Lower leg skin (tissue), 4 donors: ENCODE results near the gene MRPL50. TPM values are rescaled to one million over a fixed set of nuclear protein-coding genes. Genes with fewer than 3 reads are reported as not detected.

Experiments used
- DNase-seq, 2 donors: peaks; one replicate each; pipeline ENCODE4 v3.0.0-alpha.2; 2019; ENCODE audit warnings: low spot score in 2 of 2
- H3K4me3 ChIP-seq: fragments of 200-600 bp; sonication (generic); 2 replicates; pipeline ENCODE4 v1.5.1; 2017; ENCODE audit warnings: mild to moderate bottlenecking, low read depth; ENCODE audit not compliant: poor library complexity, severe bottlenecking
- CTCF ChIP-seq, 3 donors: fragments of 450-650 bp; IDR thresholded peaks; one replicate each; pipeline ENCODE4 v1.5.1; 2016; ENCODE audit warnings: antibody characterized with exemption in 3 of 3, mild to moderate bottlenecking in 3 of 3, moderate library complexity in 2 of 3
- POLR2A ChIP-seq, 2 donors: fragments of 450-650 bp; IDR thresholded peaks; one replicate each; pipeline ENCODE4 v1.6.1; 2016 to 2017; ENCODE audit warnings: antibody characterized with exemption in 2 of 2, mild to moderate bottlenecking in 1 of 2, moderate library complexity in 1 of 2
- WGBS, 2 donors: methylation state at CpG; one replicate each; pipeline ENCODE4 v1.1.5; 2018; 5-methylcytosine and 5-hydroxymethylcytosine counted together
- intact Hi-C: fragments of 100-400 bp; cut with DNase I; formaldehyde crosslinking; loops from one replicate; pipeline ENCODE4 v1.15.0; 2023; ENCODE audit warnings: low total_unique reads
- total RNA-seq, 4 donors: library from RNA; depleted of rRNA; stranded (reverse); fragments of >200 nt; gene quantifications; one replicate each; pipeline ENCODE4 v1.1.0, GENCODE V29; 2016

MRPL50 gene
- total RNA-seq, 4 donors from 2014 or later = 3.8 to 9.3 (median 7.5) TPM

GRCh38 chr9:101366038-101366756 is 32.2 kb downstream of the MRPL50 start:
- 51 to 62% methylated on average over 5 of the region's 5 CpGs for WGBS, 2 donors
- TF ChIP-seq POLR2A (IDR thresholded peaks at IDR 0.05) (no peak), CTCF (IDR thresholded peaks at IDR 0.05) (no peak)

DNA sequence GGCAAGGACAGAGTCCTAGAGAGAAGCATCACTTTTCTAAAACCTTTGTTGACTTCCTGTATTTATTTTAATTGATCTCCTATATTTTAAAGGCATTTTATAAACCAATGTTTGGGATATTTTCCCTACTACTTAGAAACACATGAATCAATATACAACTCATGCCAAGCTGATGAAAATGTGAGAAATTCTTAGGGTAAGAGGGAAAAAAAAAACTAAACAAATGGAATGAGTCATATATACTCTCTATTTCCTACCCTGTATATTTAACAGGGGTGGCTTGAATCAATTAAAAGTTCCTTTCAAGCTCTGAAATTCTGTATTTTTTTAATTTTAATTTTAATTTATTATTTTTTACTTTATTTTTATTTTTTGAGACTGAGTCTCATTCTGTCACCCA is 33.2 kb downstream of the MRPL50 start:
- TF ChIP-seq CTCF (IDR thresholded peaks at IDR 0.05) (no peak), POLR2A (IDR thresholded peaks at IDR 0.05) (no peak)
- intact Hi-C loops = no loop called here
- DNase-seq = no peak
- no peak overlapping the region for H3K4me3 ChIP-seq

More at GRCh38 chr9:101366038-101366756, 32.2 kb downstream of the MRPL50 start:
- no peak for DNase-seq
- intact Hi-C loops = no loop called here
- H3K4me3 ChIP-seq = no peak overlapping the region

DNA sequence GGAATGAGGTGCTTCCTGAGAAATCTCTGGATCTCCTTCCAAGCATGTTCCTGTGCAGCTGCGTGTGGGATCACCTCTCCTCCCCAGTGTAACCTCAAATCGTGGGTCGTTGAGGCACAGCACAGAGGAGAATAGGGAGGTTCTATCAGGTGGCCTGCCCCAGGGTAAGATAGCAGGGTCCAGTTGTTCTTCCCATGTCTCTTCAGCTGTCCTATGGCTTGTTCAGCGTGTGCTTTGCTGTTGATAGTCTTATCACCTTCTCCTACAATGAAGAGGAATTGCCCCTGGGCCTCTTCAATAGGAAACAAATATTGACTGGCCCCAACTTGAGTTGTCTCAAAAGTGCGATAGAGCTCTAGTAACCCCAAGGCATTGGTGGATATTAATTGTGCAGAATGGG is 36.0 kb downstream of the MRPL50 start:
- H3K4me3 ChIP-seq = no peak overlapping the region
- no peak for TF ChIP-seq CTCF (IDR thresholded peaks at IDR 0.05)
- TF ChIP-seq POLR2A (IDR thresholded peaks at IDR 0.05) = no peak
- DNase-seq = no peak
- 83 to 87% methylated on average over 5 of the region's 5 CpGs for WGBS, 2 donors
- intact Hi-C loops = no loop called here

DNA sequence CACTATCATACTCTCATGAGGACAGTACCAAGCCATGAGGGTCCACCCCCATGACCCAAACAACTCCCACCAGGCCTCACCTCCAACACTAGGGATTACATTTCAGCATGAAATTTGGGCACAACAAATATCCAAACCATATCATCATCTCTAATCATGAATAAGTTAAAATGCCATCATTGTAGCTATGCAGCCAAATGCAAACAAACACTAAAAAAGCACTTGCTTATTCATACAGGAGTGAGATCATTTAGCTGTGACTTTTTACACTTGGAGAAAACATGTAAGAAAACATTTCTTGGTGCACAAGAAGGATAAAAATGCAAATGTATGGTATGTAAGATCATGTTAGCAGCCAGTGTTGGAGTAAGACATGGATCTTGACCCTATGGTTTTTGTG is 37.8 kb downstream of the MRPL50 start:
- DNase-seq = no peak
- intact Hi-C loops = no loop called here
- H3K4me3 ChIP-seq = no peak overlapping the region
- TF ChIP-seq CTCF (IDR thresholded peaks at IDR 0.05) (no peak), POLR2A (IDR thresholded peaks at IDR 0.05) (no peak)

GRCh38 chr9:101359679-101360078 is 38.7 kb downstream of the MRPL50 start:
- intact Hi-C loops = no loop called here
- DNase-seq = no peak
- no peak overlapping the region for H3K4me3 ChIP-seq
- WGBS, 2 donors = 65 to 78% methylated on average over 1 of the region's 1 CpG
- no peak for TF ChIP-seq POLR2A (IDR thresholded peaks at IDR 0.05)
- TF ChIP-seq CTCF (IDR thresholded peaks at IDR 0.05) = no peak

DNA sequence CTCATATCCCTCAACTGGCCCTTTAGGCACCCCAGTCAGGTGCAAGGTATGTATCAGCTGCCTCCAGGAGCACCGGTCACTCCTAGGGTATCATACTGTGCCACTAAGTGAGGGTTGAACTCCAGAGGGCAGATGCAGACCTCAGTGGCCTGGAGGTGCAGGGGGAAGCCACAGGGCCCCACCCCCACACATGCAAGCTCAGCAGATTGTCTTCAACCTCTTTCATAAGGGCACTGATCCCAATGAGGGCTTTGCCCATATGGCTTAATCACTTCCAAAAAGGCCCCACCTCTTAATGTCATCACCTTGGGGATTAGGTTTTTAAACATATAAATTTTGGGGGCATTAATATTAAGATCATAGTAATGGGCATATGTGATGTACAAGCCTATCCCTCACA is 41.8 kb downstream of the MRPL50 start:
- no peak for TF ChIP-seq POLR2A (IDR thresholded peaks at IDR 0.05)
- TF ChIP-seq CTCF (IDR thresholded peaks at IDR 0.05) = no peak
- intact Hi-C loops = no loop called here
- H3K4me3 ChIP-seq = no peak overlapping the region
- DNase-seq = no peak
- 36 to 100% methylated on average over 1 of the region's 1 CpG for WGBS, 2 donors
